Common myeloid progenitor, CD34-positive (primary cell): ENCODE results near the gene MRGPRG. TPM values are rescaled to one million over a fixed set of nuclear protein-coding genes. Genes with fewer than 3 reads are reported as not detected.
"Not testable (repeated sequence)": the region's sequence is repeated elsewhere in the genome, so short reads cannot be mapped to it uniquely, and the experiment has no call there.

ENCODE experiments used
- CTCF ChIA-PET: fragments of 350-600 bp; sonication (Branson Sonifier 250); formaldehyde crosslinking; loops from one replicate; lab custom pipeline; 2021; ENCODE audit warnings: antibody characterized with exemption; lab: Charles Lee
- POLR2A ChIA-PET: fragments of 350-600 bp; sonication (Branson Sonifier 250); formaldehyde crosslinking; loops from one replicate; lab custom pipeline; 2021; ENCODE audit warnings: antibody characterized with exemption; lab: Charles Lee
- DNase-seq, 3 donors: peaks; one replicate each; pipeline versions ENCODE4 v3.0.0 to v3.0.0-alpha.2; 2013
- H3K27ac ChIP-seq, 2 experiments: 1 replicate in 1 of 2; 2 replicates in 1 of 2; pipeline ENCODE4 v1.7.0; 2013; ENCODE audit warnings: inconsistent platforms in 2 of 2, low read length in 2 of 2, mild to moderate bottlenecking in 2 of 2, low read depth in 1 of 2, moderate library complexity in 1 of 2; ENCODE audit not compliant: severe bottlenecking in 2 of 2, insufficient read depth in 1 of 2, poor library complexity in 1 of 2
- H3K27me3 ChIP-seq, 5 experiments: replicated peaks in 2 of 5; 1 replicate in 3 of 5; 2 replicates in 2 of 5; pipeline versions ENCODE4 v1.6.1 to v1.7.0; 2013; ENCODE audit warnings: low read length in 4 of 5, mild to moderate bottlenecking in 2 of 5, moderate library complexity in 2 of 5, inconsistent platforms in 1 of 5; ENCODE audit not compliant: insufficient read depth in 5 of 5, control insufficient read depth in 4 of 5
- H3K36me3 ChIP-seq, 4 experiments: 1 replicate in 2 of 4; 2 replicates in 2 of 4; pipeline versions ENCODE4 v1.6.1 to v1.7.0; 2013; ENCODE audit warnings: low read length in 3 of 4, control low read depth in 1 of 4, mild to moderate bottlenecking in 1 of 4; ENCODE audit not compliant: control insufficient read depth in 4 of 4, insufficient read depth in 4 of 4
- H3K4me1 ChIP-seq, 4 experiments: 1 replicate in 3 of 4; 2 replicates in 1 of 4; pipeline versions ENCODE4 v1.6.1 to v1.7.1; 2013; ENCODE audit warnings: low read length in 3 of 4, mild to moderate bottlenecking in 3 of 4, control low read depth in 1 of 4, inconsistent platforms in 1 of 4, moderate library complexity in 1 of 4; ENCODE audit not compliant: control insufficient read depth in 4 of 4, insufficient read depth in 4 of 4; ENCODE audit errors: control extremely low read depth in 1 of 4
- H3K4me3 ChIP-seq, 7 experiments: 1 replicate in 4 of 7; 2 replicates in 3 of 7; pipeline versions ENCODE4 v1.5.1 to v1.7.0; 2013; ENCODE audit warnings: mild to moderate bottlenecking in 7 of 7, low read length in 6 of 7, moderate library complexity in 6 of 7, inconsistent platforms in 2 of 7, low read depth in 2 of 7, control low read depth in 1 of 7; ENCODE audit not compliant: insufficient read depth in 4 of 7, control insufficient read depth in 1 of 7; ENCODE audit errors: extremely low read depth in 1 of 7
- H3K9me3 ChIP-seq, 5 experiments: 1 replicate in 4 of 5; 2 replicates in 1 of 5; pipeline versions ENCODE4 v1.6.1 to v1.7.1; 2013; ENCODE audit warnings: low read length in 4 of 5, mild to moderate bottlenecking in 2 of 5, inconsistent platforms in 1 of 5, low read depth in 1 of 5, moderate library complexity in 1 of 5; ENCODE audit not compliant: control insufficient read depth in 4 of 5, insufficient read depth in 2 of 5; ENCODE audit errors: control extremely low read depth in 1 of 5
- WGBS: methylation state at CpG from one replicate; pipeline ENCODE4 v1.1.5; 2013; ENCODE audit not compliant: insufficient coverage; 5-methylcytosine and 5-hydroxymethylcytosine counted together
- polyA plus RNA-seq: library from polyadenylated mRNA; unstranded; fragments of 120-200 nt; gene quantifications from one replicate; pipeline ENCODE4 v1.2.1, GENCODE V29; 2013

The MRGPRG gene
- polyA plus RNA-seq = not detected

- no peaks in the 10 kb centered on the region for H3K27me3 ChIP-seq
- no peaks in the 10 kb centered on the region for H3K9me3 ChIP-seq
- no peak within 1 kb of the TSS for H3K4me3 ChIP-seq
- H3K27ac ChIP-seq = no peak within 1 kb of the TSS
- H3K4me1 ChIP-seq = peaks cover 0 to 23% (median 11%) of the 10 kb centered on the region in 4 experiments
- H3K36me3 ChIP-seq = no peaks in the 10 kb centered on the region
- 76% methylated on average over 7 of the region's 35 CpGs for WGBS
- DNase-seq = no peak
- ChIA-PET POLR2A (no interaction called here), CTCF (interaction anchor here (1.3 kb wide), 1 partner anchor 105 kb away, joined by 3 read pairs; no protein-coding TSS in a partner anchor)
Measured at GRCh38 chr11:3218483-3219280, at the start of gene MRGPRG. Gene MRGPRG, minus strand, starts transcription at chr11:3218813. Its CDS starts 0 bp downstream, at chr11:3218813.

DNA sequence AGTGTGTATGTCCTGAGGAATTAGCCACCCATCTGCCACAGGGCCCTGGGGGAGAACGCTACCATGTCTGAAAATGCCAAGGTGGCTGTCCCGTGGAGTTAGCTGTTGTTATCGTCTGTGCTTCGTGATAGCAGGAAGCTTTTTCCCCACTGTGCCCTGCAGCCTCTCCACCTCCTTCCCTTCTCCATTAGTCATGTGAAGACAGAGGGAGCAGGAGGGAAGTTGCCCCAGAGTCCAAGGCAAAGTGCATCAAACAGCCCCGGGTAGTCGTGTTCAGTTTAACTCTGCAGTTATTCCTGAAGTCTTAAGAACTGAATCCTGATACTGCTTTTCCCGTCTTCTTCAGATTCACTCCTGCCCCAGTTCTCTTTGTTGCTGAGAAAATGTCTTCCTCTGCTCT lies 43.9 kb upstream of the MRGPRG start:
- H3K4me3 ChIP-seq, H3K27me3 ChIP-seq, DNase-seq, H3K27ac ChIP-seq, CTCF ChIA-PET, H3K36me3 ChIP-seq, H3K9me3 ChIP-seq, H3K4me1 ChIP-seq, POLR2A ChIA-PET: not testable (repeated sequence)
- no CpG with 5 or more reads among the region's 7 CpGs for WGBS

DNA sequence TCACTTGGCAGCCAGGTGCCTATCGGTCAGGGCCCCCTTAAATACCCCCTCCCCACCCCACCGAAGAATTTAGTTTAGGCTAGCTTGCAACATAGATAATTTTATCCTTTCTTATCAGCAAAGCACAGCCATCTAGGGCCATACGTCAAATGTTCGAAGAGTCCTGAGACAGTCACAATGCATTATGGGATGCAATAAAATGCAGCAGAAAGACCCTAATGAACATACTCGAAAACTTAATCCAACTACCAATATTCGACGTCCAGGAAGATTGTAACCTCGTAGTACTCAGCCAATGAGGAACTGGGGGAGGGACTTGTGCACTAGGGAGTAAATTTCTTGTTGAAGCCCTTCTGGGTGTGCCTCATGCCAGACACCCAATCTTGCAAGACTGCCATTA lies 43.2 kb upstream of the MRGPRG start:
- H3K9me3 ChIP-seq, H3K4me1 ChIP-seq, H3K4me3 ChIP-seq, POLR2A ChIA-PET, H3K27ac ChIP-seq, H3K27me3 ChIP-seq, H3K36me3 ChIP-seq, CTCF ChIA-PET: not testable (repeated sequence)
- WGBS = no CpG with 5 or more reads among the region's 8 CpGs
- DNase-seq = peak; percentile 50 to 67 (median 57)

DNA sequence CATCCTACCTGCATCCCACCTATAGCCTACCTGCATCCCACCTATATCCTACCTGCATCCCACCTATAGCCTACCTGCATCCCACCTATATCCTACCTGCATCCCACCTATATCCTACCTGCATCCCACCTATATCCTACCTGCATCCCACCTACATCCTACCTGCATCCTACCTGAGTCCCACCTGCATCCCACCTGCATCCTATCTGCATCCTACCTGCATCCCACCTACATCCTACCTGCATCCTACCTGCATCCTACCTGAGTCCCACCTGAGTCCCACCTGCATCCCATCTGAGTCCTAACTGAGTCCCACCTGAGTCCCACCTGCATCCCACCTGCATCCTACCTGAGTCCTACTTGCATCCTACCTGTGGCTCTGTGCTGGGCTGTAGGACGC lies 38.9 kb upstream of the MRGPRG start:
- H3K4me1 ChIP-seq, H3K4me3 ChIP-seq, CTCF ChIA-PET, DNase-seq, H3K27me3 ChIP-seq, H3K9me3 ChIP-seq, POLR2A ChIA-PET, H3K27ac ChIP-seq, H3K36me3 ChIP-seq: not testable (repeated sequence)
- WGBS = no CpG with 5 or more reads among the region's 1 CpG

DNA sequence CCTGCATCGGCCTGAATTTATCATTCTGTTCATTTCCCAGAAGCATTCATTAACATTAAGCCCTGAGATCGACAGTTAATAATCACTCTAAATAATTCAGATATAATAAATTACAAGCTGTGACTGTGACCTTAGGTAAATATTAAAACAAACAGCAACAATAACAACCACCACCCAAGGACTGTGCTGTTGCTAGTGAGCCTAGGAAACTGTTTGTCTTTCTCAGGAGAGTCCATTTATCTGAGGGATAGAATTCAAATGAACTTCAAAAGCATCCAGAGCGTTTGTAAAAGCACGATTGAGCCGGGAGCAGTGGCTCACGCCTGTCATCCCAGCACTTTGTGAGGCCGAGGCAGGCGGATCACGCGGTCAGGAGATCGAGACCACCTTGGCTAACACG lies 36.6 kb upstream of the MRGPRG start:
- DNase-seq, CTCF ChIA-PET, H3K27ac ChIP-seq, H3K9me3 ChIP-seq, POLR2A ChIA-PET, H3K36me3 ChIP-seq, H3K4me1 ChIP-seq, H3K27me3 ChIP-seq, H3K4me3 ChIP-seq: not testable (repeated sequence)
- no CpG with 5 or more reads among the region's 12 CpGs for whole genome bisulfite sequencing

GRCh38 chr11:3254773-3255172 lies 36.2 kb upstream of the MRGPRG start:
- WGBS = no CpG with 5 or more reads among the region's 14 CpGs
- H3K36me3 ChIP-seq, CTCF ChIA-PET, H3K4me1 ChIP-seq, H3K9me3 ChIP-seq, H3K27ac ChIP-seq, H3K4me3 ChIP-seq, H3K27me3 ChIP-seq, POLR2A ChIA-PET, DNase-seq: not testable (repeated sequence)

- H3K4me3 ChIP-seq = no peak overlapping the region
- DNase-seq = no peak
- H3K27me3 ChIP-seq = no peaks in the 10 kb centered on the region
- no peaks in the 10 kb centered on the region for H3K36me3 ChIP-seq
- no peaks in the 10 kb centered on the region for H3K9me3 ChIP-seq
- H3K27ac ChIP-seq = no peak overlapping the region
- ChIA-PET POLR2A (no interaction called here), CTCF (no interaction called here)
- no peaks in the 10 kb centered on the region for H3K4me1 ChIP-seq
Measured at GRCh38 chr11:3245071-3245470, 26.5 kb upstream of the MRGPRG start.
